ENCODE measurements around the gene PACRG.
A peak's percentile ranks its signal among the peaks of the same experiment; 100 is the strongest.

The PACRG gene

GRCh38 chr6:163151212-163151611, 423.4 kb downstream of the PACRG start:
- DNase-seq, result no peak

DNA sequence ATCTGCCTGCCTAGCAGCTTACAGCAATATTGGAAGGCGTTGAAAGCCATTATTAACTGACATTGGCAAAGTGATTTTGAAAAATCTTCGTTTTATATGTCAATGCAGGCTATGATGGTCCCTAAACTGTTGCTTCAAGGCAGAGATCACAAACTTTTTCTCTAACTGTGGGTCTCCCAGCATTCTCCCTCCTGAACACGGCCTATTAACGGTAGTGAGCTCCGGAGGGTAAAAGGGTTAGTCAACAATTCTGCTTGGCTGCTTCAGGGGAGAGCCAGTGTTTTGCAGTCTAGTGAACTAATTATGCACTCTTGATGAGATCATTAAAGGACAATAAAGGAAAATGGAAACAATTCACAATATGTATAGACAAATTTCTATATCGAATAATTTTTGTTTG, 424.9 kb downstream of the PACRG start:
- DNase-seq, result no peak

- no peak for DNase-seq
Measured at GRCh38 chr6:163159110-163159509, 431.3 kb downstream of the PACRG start.

DNA sequence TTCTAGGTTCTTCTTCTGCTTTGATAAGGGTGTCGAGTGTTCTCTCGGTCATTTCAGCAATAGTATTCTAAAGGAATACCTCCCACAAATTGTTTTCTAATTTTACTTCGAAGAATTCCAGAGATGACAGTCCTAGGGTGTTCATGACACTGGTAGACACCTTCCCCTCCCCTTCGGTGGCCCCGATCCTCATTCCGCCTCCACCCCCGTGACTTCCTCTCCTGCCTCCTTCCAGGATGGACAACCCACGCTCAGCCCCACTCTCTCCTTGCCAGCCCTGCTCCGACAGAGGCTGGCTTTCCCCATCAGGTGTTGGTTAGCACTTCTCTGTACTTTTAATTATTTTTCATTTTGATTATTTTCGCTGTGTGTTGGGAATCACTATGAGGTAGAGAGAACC, 431.9 kb downstream of the PACRG start:
- DNase-seq, result no peak

DNA sequence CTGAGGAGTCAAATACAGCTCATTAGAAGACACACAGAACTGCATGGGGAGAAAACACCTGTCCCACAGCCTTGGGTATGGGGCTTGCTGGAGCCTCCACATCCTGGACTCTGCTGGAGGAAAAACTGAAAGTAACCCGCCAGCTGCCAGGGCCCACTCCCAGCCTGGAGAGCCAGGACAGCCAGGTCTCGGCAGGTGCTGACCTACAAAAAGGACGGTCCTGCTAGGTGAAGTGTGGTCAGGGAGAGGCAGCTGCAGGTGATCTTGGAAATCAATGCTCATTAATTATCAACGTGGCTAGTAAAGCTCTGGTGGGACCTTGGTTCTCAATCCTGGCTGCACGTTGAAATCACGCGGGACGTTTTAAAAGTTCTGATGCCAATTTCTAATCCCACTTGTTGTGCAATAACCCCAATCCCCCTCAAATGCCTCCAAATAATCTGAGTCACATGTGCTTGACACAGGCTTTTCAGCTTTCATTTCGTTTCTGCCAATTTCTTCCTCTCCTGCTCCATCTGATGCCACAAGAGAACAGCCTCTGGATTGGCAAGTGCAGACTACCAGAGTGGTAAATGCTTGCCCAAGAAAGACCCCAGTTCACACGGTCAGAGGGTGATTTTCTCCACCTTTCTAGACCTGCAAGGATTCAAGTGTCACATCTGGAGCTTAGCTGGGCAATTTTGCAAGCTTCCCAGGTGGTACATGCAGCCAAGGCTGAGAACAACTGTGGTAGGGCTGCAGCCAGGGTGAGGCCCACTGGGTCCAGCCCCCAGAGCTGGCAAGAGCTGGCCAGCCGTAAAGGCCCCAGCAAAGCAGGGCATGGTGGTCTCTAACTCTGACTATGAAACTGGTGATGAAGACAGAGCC, 434.5 kb downstream of the PACRG start:
- no peak for DNase-seq

DNA sequence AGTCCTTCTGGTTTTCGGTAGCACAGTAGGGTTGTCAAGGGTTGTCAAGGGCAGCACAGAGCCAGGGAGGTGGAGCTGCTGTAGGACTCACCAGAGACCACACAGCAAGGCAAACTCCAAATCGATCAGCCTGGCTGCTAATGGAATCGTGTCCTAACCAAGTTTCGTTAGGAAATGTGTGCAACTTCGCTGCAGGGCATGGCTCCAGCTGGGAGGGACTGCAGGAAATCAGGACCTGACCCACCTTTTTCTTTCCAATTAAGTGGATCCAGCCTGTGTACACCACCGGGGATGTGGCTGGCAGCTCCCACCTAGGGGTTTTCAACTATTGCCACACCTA, 435.1 kb downstream of the PACRG start:
- DNase-seq, result no peak

DNA sequence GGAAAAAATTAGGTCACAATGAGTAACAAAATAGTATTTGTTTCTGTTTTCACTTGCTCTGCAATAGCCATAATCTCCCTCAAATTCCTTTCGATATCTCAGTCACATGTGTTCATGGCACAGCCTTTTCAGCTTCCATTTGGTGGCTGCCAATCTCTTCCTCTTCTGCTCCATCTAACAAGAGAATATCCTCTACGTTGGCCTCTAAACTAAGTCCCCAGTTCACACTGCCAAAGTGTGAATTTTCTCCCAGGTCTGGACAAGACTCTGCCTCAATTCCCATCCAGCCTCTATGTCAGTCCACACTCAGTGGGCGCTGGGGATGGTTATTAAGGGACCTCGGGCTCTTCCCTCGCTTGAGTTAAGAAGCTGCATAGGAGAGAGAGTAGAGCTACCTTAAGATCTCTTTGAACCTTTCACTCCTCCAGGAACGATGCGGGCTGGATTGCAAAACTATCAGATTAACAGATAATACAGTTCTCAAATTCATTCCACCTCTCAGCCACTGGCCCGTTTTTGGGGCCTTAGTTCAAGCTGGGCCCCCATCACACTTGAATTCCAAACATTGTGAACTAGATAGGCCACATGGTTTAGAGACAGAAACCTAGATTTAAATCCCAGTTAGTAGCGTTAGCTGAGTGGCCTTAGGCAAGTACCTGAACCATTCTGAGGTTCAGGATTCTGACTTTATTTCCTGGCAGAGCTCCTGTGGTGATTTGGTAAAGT, 436.6 kb downstream of the PACRG start:
- DNase-seq, result no peak

DNA sequence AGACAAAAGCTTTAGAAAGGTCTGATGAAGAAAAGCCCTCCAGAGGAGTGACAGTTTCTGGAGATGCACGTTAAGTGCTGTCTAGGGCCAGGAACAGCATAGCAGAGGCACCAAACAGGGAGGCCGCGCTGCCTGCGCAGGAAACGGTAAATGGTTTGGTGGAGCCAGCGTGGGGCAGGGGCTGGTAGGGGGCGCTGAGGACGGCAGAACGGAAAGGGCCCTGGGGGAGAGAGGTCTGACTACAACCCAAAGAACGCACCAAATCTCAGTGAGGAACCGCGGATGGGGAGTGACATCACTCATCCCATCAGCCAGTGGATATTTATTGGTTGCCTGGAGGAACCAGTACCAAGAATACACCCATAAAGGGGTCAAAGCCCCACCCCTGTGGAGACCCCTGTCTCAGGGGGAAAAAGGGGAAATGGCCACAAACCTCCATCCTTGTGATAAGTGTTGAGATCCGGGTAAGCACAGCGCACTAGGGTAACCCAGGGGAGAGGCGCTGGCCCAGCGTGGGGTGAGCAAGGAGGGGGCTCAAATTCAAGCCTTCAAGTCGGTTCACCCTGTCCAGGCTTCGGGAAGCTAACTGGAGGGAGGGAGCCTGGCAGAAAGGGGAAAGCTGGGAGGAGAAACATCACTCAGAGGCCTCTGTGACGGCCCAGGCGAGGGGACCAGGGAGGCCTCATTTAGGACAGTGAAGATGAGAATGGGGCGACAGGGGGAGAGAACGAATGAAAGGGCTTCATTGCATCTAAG, 437.6 kb downstream of the PACRG start:
- DNase-seq, result no peak

DNA sequence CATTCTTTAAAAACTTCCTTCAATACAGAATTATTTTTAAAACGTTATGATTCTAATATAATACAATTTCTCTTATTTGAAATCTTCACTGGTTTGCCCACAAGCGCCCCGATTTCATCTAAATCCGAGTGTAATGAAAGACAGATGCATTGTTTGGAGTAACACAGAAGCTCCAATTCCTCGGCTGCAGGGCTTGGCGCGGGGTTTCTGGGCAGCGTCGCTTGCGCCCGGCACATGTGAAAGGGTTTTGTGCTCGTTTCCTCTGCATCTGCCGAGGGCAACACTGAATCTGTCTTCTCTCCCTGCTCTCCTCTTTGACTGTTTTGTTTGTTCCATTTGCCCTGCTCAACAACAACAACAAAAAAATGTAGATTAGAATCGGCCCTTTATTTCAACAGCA, 438.1 kb downstream of the PACRG start:
- no peak for DNase-seq

DNA sequence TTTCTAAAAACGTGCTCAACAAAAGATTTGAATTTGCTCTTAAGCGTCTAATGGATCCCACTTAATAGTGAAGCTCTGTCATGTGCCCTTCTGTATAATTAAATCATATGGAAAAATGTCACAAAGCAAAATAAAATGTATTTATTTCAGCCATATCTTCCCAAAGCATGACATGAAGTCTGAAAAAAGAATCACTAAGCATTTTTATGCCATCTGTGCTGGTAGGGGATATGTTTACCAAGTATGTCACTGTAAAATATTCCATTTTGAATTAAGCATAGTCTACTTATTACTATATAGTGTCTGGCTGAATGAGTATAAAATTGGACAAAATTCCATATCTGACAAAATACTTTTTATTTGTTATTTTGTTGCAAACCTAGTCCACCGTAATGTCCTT, 438.7 kb downstream of the PACRG start:
- DNase-seq, result no peak

- no peak for DNase-seq
Measured at GRCh38 chr6:163169521-163169920, 441.7 kb downstream of the PACRG start.

DNA sequence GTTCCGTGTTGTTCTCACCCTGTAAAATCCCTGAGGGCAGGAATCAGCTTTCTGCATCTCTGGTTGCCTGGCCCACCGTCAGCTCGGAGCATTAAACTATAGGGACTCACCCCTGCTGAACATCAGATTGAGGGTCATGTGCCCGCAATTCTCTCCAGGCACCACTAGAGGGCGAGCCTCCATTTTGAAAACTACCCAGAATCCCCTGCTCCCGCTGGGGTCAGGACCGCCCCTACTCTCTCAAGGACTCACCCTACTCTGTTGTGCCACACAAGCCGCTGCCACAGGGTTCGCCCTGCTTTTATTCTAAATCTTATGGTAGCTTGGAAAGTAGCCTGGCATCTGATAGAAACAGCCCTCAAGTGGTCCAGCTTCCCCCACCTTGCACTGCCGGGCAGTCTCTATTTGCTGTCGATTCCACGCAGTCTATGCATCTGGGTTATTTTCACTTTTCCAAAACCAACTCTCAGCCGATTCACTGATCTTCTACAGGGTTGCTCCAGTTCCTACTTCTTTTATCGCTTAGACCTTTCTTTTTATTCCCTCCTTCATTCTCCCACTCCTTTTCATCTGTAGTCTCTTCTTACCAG, 442.6 kb downstream of the PACRG start:
- peak; percentile 29 to 49 (median 34) for DNase-seq

GRCh38 chr6:163173741-163174140, 446.0 kb downstream of the PACRG start:
- DNase-seq, result no peak

DNA sequence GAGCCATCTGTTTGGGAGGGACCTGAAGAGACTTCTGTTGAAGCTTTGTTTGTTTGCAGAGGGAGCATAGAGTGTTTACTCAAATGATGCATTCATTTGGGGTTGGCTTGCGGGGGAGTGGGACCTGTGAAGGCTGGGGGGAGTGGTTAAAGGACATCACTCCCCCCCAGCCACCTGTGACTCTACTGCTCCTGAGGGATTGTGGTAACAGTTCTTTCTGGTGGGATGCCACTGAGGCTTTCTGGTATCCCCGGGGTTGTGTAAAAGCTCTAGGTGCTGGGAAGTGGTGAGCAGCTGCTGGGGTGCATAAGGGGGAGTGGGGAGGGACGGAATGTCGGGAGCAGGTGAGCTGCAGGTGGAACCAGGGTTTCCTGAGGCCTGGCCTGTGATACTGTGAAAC, 447.5 kb downstream of the PACRG start:
- no peak for DNase-seq

DNA sequence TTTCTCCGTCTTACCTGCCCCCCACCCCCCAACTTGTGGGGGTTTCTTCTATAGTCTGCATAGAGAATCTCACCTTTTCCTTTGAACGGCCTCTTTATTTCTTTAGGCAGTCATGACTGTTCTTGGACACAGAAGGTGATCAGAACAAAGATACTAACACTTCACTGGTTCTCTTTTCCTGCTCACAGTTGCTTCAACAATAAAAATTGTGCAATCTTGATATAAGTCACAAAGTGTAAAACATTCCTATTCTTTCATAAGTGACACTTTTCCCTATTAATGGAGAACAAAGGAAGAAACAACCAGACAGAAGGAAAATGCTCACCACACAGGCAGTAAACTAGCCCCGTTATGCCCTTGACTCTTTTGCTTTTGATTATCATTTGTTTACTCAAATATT, 448.3 kb downstream of the PACRG start:
- no peak for DNase-seq

GRCh38 chr6:163177007-163177406, 449.2 kb downstream of the PACRG start:
- no peak for DNase-seq

DNA sequence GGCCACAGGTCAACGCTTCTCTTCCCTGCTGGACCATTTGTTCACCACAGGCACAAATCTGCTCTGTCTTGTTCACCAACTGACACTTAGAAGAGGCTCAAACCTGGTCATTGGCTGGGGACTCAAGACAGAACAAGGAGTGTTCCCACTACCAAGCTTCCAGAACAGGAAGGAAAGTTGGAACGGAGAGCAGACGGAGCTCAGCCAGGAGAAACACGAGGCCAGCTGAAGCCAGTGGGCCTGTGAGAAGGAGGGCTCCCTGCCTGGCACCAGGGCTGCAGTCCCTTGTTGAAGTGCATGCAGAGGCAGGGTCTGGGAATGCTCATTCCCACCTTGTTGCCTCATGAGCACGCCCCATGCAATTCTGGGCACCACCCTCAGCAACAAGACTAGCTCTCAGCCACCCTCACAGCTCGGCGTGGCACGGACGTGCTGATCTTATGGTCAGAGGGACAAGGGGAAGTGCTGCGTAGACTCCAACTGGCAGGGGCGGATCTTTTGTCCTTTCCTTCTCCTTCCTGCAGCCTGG, 450.2 kb downstream of the PACRG start:
- DNase-seq, result peak in 3 of 4 experiments; percentile 15 to 38 (median 30)

DNA sequence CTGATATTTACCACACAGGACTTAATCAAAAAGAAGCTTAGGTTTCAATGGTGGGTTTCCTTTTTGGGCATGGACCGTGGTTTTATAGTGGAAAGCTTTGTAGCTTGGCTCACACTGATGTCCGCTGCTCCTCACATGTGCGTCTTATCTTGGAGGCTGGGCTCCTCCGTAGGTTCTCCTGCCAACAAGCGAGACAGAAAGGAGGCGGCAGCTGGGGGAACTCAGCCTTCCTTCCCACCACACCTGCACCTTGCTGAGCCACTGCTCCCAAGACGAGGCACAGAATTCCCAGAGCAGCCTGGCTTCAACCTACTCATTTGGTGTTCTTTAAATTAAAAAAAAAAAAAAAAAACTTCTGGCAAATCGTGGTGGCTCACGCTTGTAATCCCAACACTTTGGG, 451.3 kb downstream of the PACRG start:
- DNase-seq, result no peak

- no peak for DNase-seq
Measured at GRCh38 chr6:163179721-163180120, 451.9 kb downstream of the PACRG start.

- peak; percentile 83 to 93 (median 90) for DNase-seq
Measured at GRCh38 chr6:163180874-163181541, 453.2 kb downstream of the PACRG start.

- DNase-seq, result no peak
Measured at GRCh38 chr6:163181666-163182180, 453.9 kb downstream of the PACRG start.

DNA sequence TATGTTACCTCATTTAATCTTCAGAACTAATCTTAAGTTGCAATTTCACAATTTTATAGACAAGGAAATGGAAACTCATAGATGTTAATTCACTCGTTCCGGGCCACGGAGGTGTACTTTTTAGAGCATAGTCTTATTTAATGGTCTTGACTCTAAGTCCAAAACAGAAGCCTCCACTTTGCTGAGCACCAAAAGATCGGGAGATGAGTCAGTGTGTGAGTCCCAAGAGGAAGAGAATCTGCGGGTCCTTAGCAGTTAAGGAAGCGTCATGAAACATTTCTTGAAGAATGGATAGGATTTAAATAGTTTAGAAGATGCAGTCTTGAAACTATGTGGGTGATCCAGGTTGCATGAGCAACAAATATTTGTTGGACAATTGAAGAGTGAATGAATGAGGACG, 454.9 kb downstream of the PACRG start:
- DNase-seq, result peak; percentile 37 to 75 (median 62)
